ENCODE measurements around the gene ZNF550. TPM values are rescaled to one million over a fixed set of nuclear protein-coding genes. Genes with fewer than 3 reads are reported as not detected.
"Not testable (repeated sequence)": the region's sequence is repeated elsewhere in the genome, so short reads cannot be mapped to it uniquely, and the experiment has no call there.

The ZNF550 gene
- total and polyA plus RNA-seq, 2 of the 13 experiments (the other 11 are each of a cell fraction or from before 2014, with no cell fraction given): 8.6 to 9.1 TPM

GRCh38 chr19:57500400-57500799 lies 59.3 kb downstream of the ZNF550 start:
- intact Hi-C loops (cut with micrococcal nuclease; ENCODE audit: unreplicated experiment); BruUV-seq (replicated peaks); in situ Hi-C loops (cut with HindIII; ENCODE audit: extremely low pct_ligation_motif_present, low pct_unique_long_range_greater_than_20kb); H3K36me3 ChIP-seq (replicated peaks in 1 of 2; ENCODE audit: control insufficient read depth in 1 of 2, insufficient read depth in 2 of 2, low read length in 2 of 2); DNase-seq (ENCODE audit: low spot score); H3K27me3 ChIP-seq (ENCODE audit: control insufficient read depth in 1 of 2, insufficient read depth in 2 of 2, low read length in 2 of 2); FAIRE-seq; H4K20me1 ChIP-seq (ENCODE audit: insufficient read depth, low read length); H3K27ac ChIP-seq (ENCODE audit: extremely low read length, insufficient read depth, low read length); CTCF ChIA-PET (ENCODE audit: low intra/inter-chr PET ratio, low total read pairs); H3K9me3 ChIP-seq (ENCODE audit: low read length); H2AFZ ChIP-seq (ENCODE audit: low read length): not testable (repeated sequence)
- TF ChIP-seq ZNF761 (CRISPR knock-in tag; conservative IDR thresholded peaks at IDR 0.05): 0 out of 2 replicates have a peak, but pooled peaks have one; percentile 34
- H3K4me2 ChIP-seq (ENCODE audit: low read depth, low read length): peak overlapping the region; percentile 76
- H3K79me2 ChIP-seq (ENCODE audit: insufficient read depth, low read length): peaks cover 14% of the 10 kb centered on the region
- POLR2A ChIA-PET: interaction anchor here (0.8 to 1.0 kb wide), 2 partner anchors 13 to 20 kb away, joined by 3 to 9 read pairs; partner anchors contain the start of gene ZNF419
- H3K9ac ChIP-seq (ENCODE audit: insufficient read depth, low read depth, low read length): peak overlapping the region; percentile 65
- 5% methylated on average over 2 of the region's 4 CpGs for WGBS (ENCODE audit: low lambda C conversion rate)
- ATAC-seq: peak; percentile 45
- H3K4me3 ChIP-seq (replicated peaks in 1 of 3; ENCODE audit: insufficient read depth in 1 of 3, low read depth in 2 of 3, low read length in 3 of 3): peak overlapping the region; percentile 42 to 63 (median 50)
- peaks cover 11% of the 10 kb centered on the region; the same call in 1 of the 2 replicates for H3K4me1 ChIP-seq (ENCODE audit: insufficient read depth, low read length)

DNA sequence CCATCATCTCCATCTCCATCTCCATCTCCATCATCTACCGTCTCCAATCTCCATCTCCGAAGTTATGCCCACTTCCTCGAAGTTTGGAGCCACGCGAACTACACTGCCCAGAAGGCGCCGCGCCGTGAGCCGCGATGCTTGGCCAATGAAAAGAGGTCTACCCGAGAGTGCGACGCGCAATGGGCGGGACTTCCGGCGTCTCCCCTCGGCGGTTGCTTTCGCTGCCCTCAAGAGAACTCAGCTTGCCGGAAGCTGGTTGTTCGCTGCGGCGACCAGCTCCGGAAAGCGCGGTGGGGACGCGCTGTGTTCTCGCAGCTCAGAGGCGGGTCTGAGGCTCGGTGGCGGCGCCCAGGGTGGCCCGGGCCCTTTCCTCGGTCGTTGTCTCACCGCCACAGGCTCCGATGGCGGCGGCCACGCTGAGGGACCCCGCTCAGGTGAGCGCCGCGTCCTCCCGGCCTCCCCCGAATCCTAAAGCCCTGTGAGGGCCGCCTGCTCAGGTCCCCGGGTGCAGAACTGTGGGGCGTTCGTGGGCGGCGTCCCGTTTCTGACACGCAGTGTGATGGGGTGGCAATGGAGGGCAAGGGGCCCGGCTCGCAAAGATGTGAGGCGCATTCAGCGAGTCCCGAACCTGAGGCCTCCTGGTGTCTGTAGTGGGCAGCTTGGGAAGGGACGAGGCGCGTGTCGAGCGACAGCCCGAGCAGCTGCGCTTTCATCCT lies 59.8 kb downstream of the ZNF550 start, which contains the start of gene ZNF773:
Gene ZNF773 (plus strand): TSS at position 259 of the 716 bp plus-strand sequence. CDS start 143 bp downstream, at position 402.
- Histone ChIP-seq H3K9ac (ENCODE audit: insufficient read depth, low read depth, low read length) (peak within 1 kb of the TSS; percentile 77), H3K27ac (ENCODE audit: extremely low read length, insufficient read depth, low read length) (peak within 1 kb of the TSS; percentile 70), H3K79me2 (ENCODE audit: insufficient read depth, low read length) (peaks cover 14% of the 10 kb centered on the region), H3K4me3 (replicated peaks in 1 of 3; ENCODE audit: insufficient read depth in 1 of 3, low read depth in 2 of 3, low read length in 3 of 3) (peak within 1 kb of the TSS; percentile 67 to 88 (median 81)), H3K4me2 (ENCODE audit: low read depth, low read length) (peak within 1 kb of the TSS; percentile 76), H3K4me1 (ENCODE audit: insufficient read depth, low read length) (peaks cover 11% of the 10 kb centered on the region; the same call in 1 of the 2 replicates)
- ATAC-seq: peak; percentile 98
- intact Hi-C loops (cut with micrococcal nuclease; ENCODE audit: unreplicated experiment); H4K20me1 ChIP-seq (ENCODE audit: insufficient read depth, low read length); in situ Hi-C loops (cut with HindIII; ENCODE audit: extremely low pct_ligation_motif_present, low pct_unique_long_range_greater_than_20kb); CTCF ChIA-PET (ENCODE audit: low intra/inter-chr PET ratio, low total read pairs); H3K27me3 ChIP-seq (ENCODE audit: control insufficient read depth in 1 of 2, insufficient read depth in 2 of 2, low read length in 2 of 2); H3K36me3 ChIP-seq (replicated peaks in 1 of 2; ENCODE audit: control insufficient read depth in 1 of 2, insufficient read depth in 2 of 2, low read length in 2 of 2); H2AFZ ChIP-seq (ENCODE audit: low read length); H3K9me3 ChIP-seq (ENCODE audit: low read length): not testable (repeated sequence)
- POLR2A ChIA-PET: interaction anchor here (0.6 to 1.0 kb wide), 4 partner anchors 12 to 195 kb away, joined by 3 to 9 read pairs (median 3); partner anchors contain the start of genes ZNF416 and ZNF419
- BruUV-seq (replicated peaks): TSS peak; percentile 58
- peak; percentile 73 for FAIRE-seq
- peak; percentile 89 for DNase-seq (ENCODE audit: low spot score)
- WGBS (ENCODE audit: low lambda C conversion rate): under 1% methylated on average over 17 of the region's 69 CpGs
- peak; percentile 37; the same call in 1 of the 2 replicates for TF ChIP-seq HDAC2 (CRISPR knock-in tag; IDR thresholded peaks at IDR 0.05)
- TF ChIP-seq ZNF788 (CRISPR knock-in tag; IDR thresholded peaks at IDR 0.05; ENCODE audit: borderline replicate concordance): peak; percentile 54; the same call in 1 of the 2 replicates
- TF ChIP-seq ZNF44 (CRISPR knock-in tag; IDR thresholded peaks at IDR 0.05): 0 out of 2 replicates have a peak, but pooled peaks have one; percentile 32
- peak; percentile 96 for TF ChIP-seq PHF8 (CRISPR knock-in tag; IDR thresholded peaks at IDR 0.05)
- 0 out of 2 replicates have a peak, but pooled peaks have one; percentile 62 for TF ChIP-seq ZSCAN9 (CRISPR knock-in tag; IDR thresholded peaks at IDR 0.05; ENCODE audit: borderline replicate concordance)
- TF ChIP-seq NR2C2 (CRISPR knock-in tag; IDR thresholded peaks at IDR 0.05; ENCODE audit: borderline replicate concordance): peak; percentile 68
- TF ChIP-seq, protein P1, sequence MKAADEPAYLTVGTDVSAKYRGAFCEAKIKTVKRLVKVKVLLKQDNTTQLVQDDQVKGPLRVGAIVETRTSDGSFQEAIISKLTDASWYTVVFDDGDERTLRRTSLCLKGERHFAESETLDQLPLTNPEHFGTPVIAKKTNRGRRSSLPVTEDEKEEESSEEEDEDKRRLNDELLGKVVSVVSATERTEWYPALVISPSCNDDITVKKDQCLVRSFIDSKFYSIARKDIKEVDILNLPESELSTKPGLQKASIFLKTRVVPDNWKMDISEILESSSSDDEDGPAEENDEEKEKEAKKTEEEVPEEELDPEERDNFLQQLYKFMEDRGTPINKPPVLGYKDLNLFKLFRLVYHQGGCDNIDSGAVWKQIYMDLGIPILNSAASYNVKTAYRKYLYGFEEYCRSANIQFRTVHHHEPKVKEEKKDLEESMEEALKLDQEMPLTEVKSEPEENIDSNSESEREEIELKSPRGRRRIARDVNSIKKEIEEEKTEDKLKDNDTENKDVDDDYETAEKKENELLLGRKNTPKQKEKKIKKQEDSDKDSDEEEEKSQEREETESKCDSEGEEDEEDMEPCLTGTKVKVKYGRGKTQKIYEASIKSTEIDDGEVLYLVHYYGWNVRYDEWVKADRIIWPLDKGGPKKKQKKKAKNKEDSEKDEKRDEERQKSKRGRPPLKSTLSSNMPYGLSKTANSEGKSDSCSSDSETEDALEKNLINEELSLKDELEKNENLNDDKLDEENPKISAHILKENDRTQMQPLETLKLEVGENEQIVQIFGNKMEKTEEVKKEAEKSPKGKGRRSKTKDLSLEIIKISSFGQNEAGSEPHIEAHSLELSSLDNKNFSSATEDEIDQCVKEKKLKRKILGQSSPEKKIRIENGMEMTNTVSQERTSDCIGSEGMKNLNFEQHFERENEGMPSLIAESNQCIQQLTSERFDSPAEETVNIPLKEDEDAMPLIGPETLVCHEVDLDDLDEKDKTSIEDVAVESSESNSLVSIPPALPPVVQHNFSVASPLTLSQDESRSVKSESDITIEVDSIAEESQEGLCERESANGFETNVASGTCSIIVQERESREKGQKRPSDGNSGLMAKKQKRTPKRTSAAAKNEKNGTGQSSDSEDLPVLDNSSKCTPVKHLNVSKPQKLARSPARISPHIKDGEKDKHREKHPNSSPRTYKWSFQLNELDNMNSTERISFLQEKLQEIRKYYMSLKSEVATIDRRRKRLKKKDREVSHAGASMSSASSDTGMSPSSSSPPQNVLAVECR (CRISPR knock-in tag; IDR thresholded peaks at IDR 0.05; ENCODE audit: borderline replicate concordance): peak; percentile 85; the same call in 1 of the 2 replicates
- peak; percentile 91 for TF ChIP-seq ZFY (CRISPR knock-in tag; IDR thresholded peaks at IDR 0.05)
- 0 out of 2 replicates have a peak, but pooled peaks have one; percentile 12 for TF ChIP-seq CTCF (CRISPR knock-in tag; IDR thresholded peaks at IDR 0.05)
- peak; percentile 59; the same call in 1 of the 2 replicates for TF ChIP-seq ERF (CRISPR knock-in tag; IDR thresholded peaks at IDR 0.05)

Measured in HepG2 (cell line).